CD4-positive, alpha-beta T cell treated with Interleukin-4 for 1 hour (primary cell): Measurements from ENCODE around the gene SOX21.

Experiments
- DNase-seq, 2 donors: peaks; one replicate each; pipeline ENCODE4 v3.0.0-alpha.2; 2020 to 2022

The SOX21 gene

DNA sequence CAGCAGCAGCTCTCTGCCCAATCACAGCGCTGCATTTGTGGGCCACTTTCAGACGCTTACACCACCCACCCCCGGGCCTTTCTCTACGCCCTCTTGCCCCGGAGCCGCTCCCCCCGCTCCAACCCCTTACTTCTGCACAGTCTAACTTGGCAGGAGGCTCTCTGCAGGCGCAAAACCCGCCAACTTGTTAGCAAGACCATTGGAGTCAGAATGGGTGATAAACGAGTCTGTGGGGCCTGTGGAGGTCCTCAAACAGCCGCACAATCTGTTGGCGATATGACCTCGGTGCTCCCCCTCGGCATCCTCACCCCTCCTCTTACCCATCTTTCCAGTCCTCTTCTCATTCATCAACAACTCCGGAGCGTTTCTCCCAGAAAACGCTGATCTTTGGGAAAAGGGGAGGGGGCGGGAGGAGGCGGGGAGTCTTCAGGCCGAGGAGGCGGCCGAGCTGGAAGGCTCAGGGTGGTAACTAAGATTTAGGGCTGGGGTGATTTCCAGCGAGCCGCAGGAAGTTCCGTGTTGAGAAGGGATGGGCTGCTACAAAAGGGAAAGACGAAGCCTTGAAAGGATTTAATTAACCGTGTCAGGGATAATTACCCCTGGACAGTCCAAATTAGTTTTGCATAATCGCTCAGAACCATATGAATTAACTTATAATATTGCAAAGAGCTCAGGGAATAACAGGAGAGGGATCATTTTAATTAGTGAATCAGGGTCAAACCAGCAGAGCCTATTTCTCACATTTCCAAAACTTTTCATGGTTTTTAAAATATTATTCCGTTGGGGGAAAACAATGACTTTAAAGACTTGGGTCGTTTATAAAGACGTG, 4.1 kb downstream of the SOX21 start:
- DNase-seq: no peak

DNA sequence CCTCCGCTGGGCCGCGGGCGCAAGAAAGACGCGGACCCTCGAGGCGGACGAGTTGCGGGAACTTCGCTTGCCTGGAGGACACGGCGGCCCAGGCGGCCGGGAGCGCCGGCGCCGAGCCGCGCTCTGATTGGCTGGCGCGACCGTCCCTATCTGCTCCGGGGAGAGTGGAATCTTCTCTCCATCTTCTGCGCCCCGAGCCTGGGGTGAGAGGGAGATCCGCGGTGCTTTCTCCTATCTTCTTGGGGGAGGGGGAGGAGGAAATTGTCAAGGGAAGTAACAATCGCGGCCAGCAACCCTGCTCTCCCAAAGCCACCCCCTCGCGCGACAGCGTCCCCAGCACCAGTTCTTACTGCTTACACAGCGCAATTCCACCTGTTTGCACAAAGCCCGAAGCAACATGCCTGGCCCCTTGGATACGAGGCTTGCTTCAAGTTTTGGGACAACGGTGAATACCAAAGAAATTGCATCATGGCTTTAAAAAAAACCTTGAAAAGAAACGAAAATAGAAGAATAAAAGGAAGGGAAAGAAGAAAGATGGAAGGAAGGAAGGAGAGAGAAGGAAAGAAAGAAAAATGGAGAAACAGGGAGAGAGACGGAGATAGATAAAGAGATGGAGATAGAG, 4.8 kb downstream of the SOX21 start:
- no peak for DNase-seq

DNA sequence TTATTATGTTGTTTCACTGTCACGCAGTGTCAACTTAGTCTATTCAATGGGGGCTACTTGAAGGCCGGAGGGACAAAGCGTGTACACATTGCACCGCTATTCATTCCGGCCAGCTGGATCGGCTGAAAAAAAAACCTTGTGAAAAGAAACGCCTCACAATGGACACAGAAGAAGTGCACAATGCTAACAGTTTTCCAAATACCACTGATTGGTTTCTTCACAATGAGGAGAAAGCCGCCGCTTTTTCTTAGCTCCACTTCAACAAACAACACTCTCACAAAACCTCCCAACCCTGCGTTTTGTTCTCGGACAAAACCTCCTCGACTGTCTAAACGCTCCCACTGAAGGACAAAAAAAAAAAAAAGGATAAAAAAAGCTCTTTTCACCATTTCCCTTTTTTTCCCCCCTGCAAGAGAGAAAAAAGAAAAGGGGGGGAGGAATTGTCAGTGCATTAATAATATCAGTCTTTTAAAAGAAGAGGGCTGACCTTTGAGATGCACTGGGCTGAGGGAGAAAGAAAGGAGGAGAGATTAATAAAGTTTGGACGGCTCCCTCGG, 5.4 kb downstream of the SOX21 start:
- DNase-seq: no peak

DNA sequence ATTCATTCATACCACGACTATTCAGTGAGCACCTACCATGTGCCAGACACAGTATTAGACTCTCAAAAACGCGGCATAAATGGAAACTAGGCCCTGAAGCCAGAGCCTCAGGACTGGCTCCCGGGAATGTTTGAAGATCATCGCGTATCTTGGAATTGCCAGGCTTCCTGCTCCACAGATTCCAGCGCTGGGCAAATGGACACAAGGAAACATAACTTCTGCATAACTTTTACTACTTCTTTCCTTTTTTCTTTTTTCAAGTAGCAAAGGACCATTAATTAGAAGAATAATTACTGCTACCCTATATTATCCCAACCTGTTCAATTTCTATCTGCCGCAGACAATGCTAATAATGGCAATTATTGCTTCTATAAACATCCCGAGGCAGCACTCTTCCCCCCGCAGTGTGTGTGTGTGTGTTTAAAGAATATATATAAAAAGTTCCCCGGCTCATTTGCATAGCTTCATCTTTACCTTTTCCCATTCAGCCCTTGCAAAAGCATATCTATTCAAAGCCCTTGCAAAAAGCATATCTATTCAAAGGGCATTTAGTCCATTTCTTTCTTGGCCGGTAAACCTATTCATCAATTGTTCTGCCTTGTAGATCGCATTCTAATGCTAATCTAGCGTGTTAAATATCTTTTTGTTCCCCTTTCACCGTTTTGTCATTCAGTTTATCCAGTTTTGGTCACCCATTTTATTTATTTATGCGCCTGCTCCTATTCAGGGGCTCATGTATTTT, 6.1 kb downstream of the SOX21 start:
- DNase-seq: no peak

DNA sequence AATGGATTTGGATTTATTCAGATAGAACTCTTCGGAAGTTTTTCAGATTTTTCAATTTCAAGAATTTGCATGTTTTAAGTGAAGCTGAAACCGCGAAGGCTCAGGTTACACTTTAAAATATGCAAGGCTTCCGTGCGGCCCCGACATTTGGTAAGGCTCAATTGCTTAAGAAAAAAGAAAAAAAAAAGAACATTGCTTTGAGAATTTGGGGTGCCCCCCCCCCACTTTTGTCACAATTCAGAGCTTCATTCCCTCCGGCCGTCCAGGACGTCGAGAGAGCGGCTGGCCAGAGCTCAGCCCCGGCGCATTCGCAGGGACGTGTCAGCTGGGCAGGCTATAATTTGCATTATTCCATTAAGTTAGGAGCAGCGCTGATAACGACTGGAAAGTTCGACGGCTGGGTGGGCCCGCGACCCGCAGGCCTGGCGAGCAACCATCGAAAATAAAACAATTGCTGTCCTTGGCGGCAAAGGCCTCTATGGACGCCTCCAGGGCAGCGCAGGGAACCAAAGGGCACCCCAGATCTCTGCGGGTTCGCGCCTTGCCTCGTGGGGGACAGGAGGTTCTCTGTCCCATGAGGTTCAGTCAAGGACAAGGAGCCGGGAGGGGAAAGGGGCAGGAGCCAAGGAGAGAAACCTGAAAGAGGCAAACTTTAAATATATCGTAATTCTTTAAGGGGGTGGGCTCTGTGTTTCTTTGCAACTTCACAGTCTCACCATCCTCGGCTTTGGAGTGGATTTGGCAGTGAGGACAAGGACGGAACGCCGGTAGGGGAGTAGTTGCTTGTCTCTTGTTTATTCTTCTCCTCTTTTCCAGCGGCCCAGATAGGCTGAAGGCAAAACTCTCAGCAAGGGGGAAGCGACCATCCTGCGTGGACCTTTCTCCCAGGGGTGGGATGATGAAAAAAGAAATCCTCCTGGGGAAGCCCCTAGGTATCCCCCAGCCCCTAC, 7.0 kb downstream of the SOX21 start:
- no peak for DNase-seq

DNA sequence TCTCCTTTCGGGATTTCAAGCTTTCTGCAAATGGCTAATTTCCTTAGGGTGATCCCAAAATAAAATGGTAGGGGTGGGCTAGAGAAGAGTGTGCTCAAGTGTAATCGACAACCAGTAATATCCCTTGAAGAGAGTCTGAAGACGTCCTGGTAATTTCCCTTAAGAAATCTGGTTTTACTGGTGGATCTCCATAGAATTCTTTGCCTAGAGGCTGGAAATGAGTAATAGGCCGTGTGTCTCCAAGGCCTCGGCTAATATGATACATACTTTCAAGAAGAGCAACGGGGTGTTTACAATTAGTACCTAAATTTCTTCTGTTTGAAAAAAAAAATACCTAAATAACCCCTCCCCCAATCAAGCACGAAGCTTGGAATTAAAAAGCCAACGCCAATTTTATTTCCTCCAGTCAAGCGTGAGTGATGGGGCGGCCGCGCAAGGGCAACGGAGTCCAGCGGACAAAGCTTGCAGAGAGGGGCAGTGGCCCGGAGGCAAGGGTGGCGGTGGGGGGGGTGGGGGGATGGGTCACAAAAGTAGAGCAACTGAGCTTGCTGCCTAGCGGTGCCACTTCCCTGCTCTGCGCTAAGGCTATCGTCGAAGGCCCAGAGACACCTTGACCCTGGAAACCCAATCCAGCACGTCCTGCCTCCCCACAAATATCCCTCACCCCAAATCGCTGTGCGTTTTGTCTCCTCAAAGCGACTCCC, 7.8 kb downstream of the SOX21 start:
- no peak for DNase-seq

DNA sequence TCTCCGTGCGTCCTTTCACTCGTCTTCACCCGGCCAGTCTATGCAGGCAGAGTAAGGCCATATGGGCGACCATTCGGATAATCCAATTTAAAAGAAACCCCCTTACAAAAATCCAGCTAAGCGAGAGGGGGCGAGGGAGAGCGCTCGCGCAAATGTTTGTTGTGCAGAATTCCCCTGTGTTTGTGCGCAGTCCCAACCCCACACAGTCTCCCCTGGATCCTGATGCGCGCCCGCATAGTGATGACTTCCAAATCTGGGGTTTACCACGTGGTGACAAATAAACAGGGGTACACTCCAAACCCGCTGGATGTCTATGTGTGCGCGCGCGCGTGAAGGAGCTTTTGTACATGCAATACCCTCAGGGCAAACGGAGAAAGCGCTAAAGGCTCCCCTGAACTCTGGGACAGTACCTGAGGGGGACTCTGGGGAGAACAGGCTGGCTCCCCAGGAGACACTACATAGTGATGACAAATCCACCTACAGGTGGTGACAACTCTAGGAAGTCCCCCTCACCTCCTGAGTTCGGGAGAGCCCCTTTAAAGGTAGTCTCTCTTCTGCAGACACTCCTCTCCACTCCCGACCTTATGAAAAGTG, 8.5 kb downstream of the SOX21 start:
- DNase-seq: no peak

DNA sequence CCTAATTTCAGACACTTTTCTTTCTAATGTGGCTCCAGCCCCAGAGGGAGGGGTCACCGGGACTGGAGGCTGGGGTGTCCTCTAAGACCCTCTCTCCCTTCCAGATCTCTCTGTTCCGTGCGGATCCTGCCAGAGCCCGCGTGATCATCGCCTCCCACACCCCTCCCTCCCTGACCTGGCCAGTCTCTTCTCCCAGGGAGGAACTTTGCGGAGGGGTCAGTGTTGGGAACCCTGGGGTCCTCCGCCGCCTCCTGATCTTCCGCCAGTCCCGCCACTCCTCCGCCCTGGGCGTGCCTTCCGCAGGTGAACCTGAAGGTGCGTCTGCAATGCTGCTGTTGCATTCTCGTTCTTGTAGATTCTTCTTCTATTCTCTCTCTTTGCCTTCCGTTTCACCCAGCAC, 9.1 kb downstream of the SOX21 start:
- DNase-seq: no peak

DNA sequence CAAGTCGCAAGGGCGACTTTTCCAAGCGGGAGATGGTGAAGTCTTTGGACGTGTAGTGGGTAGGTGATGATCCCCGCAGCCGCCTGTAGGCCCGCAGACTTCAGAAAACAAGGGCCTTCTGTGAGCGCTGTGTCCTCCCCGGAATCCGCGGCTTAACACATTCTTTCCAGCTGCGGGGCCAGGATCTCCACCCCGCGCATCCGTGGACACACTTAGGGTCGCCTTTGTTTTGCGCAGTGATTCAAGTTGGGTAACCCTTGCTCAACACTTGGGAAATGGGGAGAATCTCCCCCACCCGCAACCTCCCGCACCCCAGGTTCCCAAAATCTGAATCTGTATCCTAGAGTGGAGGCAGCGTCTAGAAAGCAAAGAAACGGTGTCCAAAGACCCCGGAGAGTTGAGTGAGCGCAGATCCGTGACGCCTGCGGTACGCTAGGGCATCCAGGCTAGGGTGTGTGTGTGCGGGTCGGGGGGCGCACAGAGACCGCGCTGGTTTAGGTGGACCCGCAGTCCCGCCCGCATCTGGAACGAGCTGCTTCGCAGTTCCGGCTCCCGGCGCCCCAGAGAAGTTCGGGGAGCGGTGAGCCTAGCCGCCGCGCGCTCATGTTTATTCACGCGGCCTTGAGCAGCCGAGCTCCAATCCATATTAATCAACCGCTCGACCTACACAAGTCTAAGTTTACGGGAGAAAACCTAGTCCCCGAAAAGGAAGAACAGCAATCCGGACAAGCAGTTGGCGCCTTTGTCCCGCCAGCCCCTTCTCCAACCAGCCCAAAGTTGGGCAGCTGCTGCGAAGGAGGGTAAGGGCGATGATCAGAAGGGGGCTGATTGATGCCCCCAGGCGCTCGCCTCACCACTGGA, 9.9 kb downstream of the SOX21 start:
- DNase-seq: no peak

DNA sequence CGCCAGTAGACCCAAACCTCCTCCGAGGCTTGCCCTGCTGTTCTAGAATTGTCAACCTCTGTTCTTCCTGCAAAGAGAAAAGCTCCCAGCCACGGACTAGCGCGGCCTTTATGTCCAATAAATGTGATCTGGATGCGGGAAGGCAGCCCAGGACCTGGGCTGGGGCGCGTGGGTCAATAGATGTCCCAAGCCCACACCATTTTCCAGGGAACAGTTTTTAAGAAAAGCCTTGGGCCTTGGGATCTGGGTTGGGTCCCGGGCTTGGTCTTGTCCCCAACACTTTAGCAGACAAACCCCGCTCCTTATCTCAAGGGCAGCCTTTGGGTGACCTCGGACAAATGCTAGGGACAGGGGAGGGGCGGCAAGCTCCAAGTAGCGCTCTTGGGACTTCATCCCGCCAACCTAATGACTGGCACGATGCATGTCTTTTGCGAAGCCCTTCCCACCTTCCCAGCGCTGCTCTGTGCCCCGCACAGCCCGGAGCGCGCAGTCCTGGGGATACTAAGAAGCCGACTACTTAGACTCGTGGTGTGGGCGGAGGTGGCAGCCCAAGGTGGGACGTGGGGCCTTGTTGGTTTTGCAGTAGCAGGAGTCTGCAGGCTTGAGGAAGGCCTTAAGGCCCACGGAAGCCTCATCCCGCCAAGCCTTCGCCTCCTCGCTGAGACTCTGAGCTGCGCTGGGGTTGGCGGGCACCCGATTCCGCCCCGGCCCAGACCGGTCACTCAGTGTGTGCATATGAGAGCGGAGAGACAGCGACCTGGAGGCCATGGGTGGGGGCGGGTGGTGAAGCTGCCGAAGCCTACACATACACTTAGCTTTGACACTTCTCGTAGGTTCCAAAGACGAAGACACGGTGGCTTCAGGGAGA, 10.8 kb downstream of the SOX21 start:
- no peak for DNase-seq

DNA sequence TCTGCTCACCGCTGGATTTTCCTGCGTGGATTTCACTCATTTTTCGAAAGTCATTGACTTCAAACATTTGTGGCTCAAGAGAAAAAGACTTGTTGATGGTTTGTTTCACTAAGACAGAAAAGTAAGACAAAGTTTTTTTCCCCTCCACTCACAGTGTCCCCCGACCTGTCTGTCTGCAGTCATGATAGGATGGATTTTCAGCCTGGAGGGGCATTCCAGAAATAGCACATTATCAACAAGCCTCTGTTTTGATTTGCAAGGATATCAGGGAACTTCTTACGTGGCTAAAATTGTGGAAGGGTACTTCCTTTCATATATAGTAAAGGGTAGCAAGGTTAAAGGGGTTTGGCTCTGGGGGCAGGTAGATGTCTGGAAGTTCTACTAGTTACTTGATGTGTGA, 11.8 kb downstream of the SOX21 start:
- DNase-seq: no peak

DNA sequence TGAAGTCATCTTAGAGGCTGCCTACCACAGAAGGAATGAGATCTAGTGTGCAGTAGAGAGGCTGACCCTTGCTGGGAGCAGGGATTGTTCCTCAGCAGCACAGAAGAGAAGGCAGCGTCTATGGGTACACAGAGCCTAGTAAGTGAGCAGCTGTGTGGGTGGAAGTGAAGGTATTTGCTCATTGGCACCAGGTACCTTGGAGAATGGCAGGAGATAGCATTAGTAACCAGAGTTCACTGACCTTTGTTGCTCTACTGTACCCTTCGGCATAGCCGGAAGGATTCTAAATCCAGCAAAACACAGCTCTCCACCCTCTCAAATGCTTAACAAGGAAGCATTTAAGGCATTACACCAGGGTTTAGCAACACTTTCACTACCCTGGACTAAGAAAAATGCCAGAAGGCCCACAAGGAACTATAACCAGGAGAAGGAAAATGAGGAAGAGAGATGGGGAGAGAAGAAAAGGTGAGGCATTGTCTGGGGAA, 12.3 kb downstream of the SOX21 start:
- no peak for DNase-seq

DNA sequence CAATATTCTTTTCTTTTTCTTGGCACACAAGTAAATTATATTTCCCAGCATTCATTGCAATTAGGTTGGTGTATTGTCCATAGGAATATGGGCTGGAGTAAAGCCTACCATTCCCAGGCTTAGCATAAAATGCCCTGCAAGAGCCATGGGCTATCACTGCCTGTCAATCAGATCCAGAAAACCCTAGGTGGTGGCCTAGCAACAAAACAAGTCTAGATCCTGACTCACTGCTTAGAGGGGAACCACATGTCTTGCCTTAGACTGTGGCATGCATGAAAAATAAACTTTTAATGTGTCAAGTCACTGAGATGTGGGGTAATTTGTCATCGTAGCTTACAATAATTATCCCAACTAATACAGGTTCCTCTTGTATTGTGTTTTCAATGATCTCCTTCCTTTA, 16.2 kb downstream of the SOX21 start:
- DNase-seq: no peak

DNA sequence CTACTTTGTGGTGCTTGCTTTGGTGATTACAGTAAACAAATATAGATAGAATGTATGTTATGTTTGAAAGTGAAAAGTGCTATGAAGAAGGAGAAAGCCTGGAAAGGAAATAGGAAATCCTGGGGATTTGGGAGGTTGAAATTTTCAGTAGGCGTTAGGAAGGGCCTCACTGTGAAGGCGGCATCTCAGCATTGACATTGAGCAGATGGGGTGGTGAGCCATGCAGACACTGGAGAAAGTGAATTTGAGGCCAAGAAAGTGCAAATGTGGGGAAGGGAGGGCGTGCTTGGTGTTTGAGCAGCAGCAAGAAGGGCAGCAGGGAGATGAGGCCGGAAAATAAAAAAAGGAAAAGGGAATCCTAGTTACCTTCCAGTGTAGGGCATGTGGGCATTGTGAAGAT, 20.3 kb downstream of the SOX21 start:
- no peak for DNase-seq

DNA sequence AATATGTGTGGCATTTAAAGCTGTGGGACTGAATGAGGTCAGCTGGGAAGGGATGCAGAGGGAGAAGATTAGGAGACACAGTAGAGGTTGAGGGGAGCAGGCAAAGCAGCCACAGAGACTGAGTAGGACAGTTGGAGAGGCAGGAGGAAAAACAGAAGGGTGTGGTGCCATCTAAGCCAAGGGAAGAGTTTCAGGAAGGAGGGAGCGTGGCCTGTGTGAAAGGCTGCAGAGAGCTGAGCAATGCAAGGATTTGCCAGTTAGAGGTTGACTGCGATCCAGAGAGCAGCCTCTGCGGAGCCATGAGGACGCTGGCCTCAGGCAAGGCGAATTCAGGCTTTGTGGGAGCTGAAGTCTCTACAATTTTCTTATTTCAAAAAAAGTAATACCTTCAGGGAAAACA, 28.9 kb downstream of the SOX21 start:
- DNase-seq: no peak

DNA sequence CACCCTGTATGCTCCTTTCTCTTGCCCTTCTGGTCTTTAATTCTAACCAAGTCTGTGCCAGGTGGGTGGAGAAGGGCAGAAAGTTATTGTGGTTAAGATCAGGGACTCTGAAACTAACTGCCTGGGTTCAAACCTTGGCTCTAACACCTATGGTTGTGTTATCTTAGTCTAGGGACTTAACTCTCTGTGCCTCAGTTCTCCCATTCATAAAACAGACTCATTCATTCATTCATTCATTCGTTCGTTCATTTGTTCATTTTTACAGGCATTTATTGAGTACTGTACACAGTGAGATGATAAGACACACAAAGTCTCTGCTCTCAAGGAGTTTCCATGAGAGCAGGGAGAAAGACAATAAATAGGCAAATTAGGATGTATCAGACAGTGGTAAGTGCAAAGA, 30.1 kb downstream of the SOX21 start:
- no peak for DNase-seq

DNA sequence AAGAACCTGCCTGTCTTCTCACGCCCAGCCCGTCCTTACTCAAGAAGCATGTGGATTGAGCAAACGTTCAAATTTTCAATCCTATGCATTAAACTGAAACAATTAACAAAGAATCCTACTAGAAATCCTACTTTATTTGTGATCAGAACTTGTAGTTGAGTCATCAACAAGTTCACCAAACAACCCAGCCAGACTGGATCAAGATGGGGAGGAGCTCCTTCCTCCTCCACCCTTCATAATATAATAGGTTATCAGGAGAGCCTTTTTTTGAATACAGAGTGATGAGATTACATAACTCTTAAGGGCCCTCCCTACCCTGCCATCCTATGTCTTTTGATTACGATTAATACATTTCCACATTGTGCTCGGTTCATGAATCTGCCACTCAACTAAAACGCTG, 32.7 kb downstream of the SOX21 start:
- no peak for DNase-seq

DNA sequence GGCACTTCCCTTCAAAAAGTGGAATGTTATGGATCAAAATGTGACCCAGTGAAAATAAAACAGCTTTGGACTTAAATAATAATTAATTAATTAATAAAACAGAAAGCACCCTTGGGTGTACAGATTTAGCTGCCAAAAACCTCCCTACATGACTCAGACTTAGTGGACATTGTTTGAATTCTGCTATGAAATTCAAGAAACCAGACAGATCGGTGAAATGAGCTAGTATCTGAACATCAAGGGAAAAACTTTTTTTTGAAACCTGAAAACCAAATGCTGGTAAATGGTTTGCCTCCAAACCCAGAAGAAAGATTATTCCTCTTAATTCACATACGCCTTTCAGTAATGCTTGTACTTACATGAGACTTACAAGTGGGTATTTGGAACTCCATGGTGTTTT, 33.5 kb downstream of the SOX21 start:
- no peak for DNase-seq

DNA sequence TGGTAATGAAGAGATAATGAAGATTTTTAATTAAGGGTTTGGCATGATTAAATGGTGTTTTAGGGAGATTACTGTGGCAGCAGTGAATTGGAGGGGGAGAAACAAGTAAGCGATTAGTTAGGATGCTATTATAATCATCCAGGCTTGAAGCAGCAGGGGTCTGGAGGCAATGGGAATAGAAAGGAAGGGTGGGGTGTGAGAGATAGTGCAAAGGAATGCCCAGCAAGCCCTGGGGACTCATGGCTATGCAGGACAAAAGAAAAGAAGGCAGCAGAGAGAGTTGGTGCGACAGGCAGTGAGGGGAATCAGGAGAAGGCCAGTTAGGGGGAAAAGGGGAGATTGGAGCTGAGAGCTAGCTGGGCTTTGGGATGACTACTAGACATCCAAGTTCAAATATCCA, 34.5 kb downstream of the SOX21 start:
- DNase-seq: no peak
